Measurements from ENCODE around the gene DEK.
A peak's percentile ranks its signal among the peaks of the same experiment; 100 is the strongest.
"Not testable (repeated sequence)": the region's sequence is repeated elsewhere in the genome, so short reads cannot be mapped to it uniquely, and the experiment has no call there.

Gene DEK

GRCh38 chr6:18264219-18264922 is at the start of gene DEK:
TSS of gene DEK (minus strand) at chr6:18264530. CDS start at chr6:18263987, 543 bp downstream.
- DNase-seq: peak in 1 of 2 experiments; percentile 36

GRCh38 chr6:18312368-18312767 is 48.0 kb upstream of the DEK start:
- no peak for DNase-seq

- DNase-seq: not testable (repeated sequence)
These were observed 45.7 kb upstream of the DEK start for GRCh38 chr6:18310010-18310409.

- DNase-seq: no peak
These were observed 44.7 kb upstream of the DEK start for GRCh38 chr6:18309046-18309445.

GRCh38 chr6:18308070-18308735 is 43.9 kb upstream of the DEK start:
- DNase-seq: no peak

- no peak for DNase-seq
These were observed 42.6 kb upstream of the DEK start for GRCh38 chr6:18306977-18307376.

- DNase-seq: no peak
These were observed 38.5 kb upstream of the DEK start for GRCh38 chr6:18302561-18303439.

- DNase-seq: no peak
These were observed 29.0 kb upstream of the DEK start for GRCh38 chr6:18293076-18293904.

- no peak for DNase-seq
These were observed 25.0 kb upstream of the DEK start for GRCh38 chr6:18289283-18289682.

- no peak for DNase-seq
These were observed 19.9 kb upstream of the DEK start for GRCh38 chr6:18284261-18284660.

- DNase-seq: no peak
These were observed 17.2 kb upstream of the DEK start for GRCh38 chr6:18281564-18281963.

GRCh38 chr6:18280084-18280483 is 15.8 kb upstream of the DEK start:
- DNase-seq: no peak

GRCh38 chr6:18279422-18279821 is 15.1 kb upstream of the DEK start:
- DNase-seq: no peak

GRCh38 chr6:18277237-18278006 is 13.1 kb upstream of the DEK start:
- DNase-seq: no peak

- no peak for DNase-seq
These were observed 12.4 kb upstream of the DEK start for GRCh38 chr6:18276610-18277236.

GRCh38 chr6:18270216-18270615 is 5.9 kb upstream of the DEK start:
- no peak for DNase-seq

GRCh38 chr6:18269717-18270116 is 5.4 kb upstream of the DEK start:
- DNase-seq: no peak

GRCh38 chr6:18269253-18269652 is 4.9 kb upstream of the DEK start:
- no peak for DNase-seq

- no peak for DNase-seq
These were observed 3.7 kb upstream of the DEK start for GRCh38 chr6:18268066-18268465.

GRCh38 chr6:18266523-18266912 is 2.2 kb upstream of the DEK start:
- DNase-seq: no peak

- no peak for DNase-seq
These were observed 1.6 kb upstream of the DEK start for GRCh38 chr6:18265787-18266522.

Data from cerebellar nuclear complex (tissue), 1 donor.